ENCODE measurements around the gene POU2F3. TPM values are rescaled to one million over a fixed set of nuclear protein-coding genes. Genes with fewer than 3 reads are reported as not detected.

Gene POU2F3
- total RNA-seq, 1 donor from 2014 or later: not detected

GRCh38 chr11:120230433-120231071 lies 9.4 kb upstream of the POU2F3 start:
- no peak overlapping the region for H3K4me3 Mint-ChIP-seq (ENCODE audit: unreplicated experiment)
- no peaks in the 10 kb centered on the region for H3K36me3 Mint-ChIP-seq (ENCODE audit: unreplicated experiment)
- H3K4me1 Mint-ChIP-seq (ENCODE audit: low read depth, unreplicated experiment): no peaks in the 10 kb centered on the region
- DNase-seq: no peak
- no peak overlapping the region for H3K27ac Mint-ChIP-seq (ENCODE audit: unreplicated experiment)
- no peak for TF ChIP-seq CTCF (IDR thresholded peaks at IDR 0.05; ENCODE audit: partially characterized antibody, unreplicated experiment)
- H3K9me3 Mint-ChIP-seq (ENCODE audit: unreplicated experiment): peaks cover 3% of the 10 kb centered on the region
- peaks cover 18% of the 10 kb centered on the region for H3K27me3 Mint-ChIP-seq (ENCODE audit: unreplicated experiment)

- Mint-ChIP-seq H3K27ac (ENCODE audit: unreplicated experiment) (no peak overlapping the region), H3K9me3 (ENCODE audit: unreplicated experiment) (peaks cover 3% of the 10 kb centered on the region), H3K27me3 (ENCODE audit: unreplicated experiment) (peaks cover 15% of the 10 kb centered on the region), H3K36me3 (ENCODE audit: unreplicated experiment) (no peaks in the 10 kb centered on the region), H3K4me3 (ENCODE audit: unreplicated experiment) (no peak overlapping the region), H3K4me1 (ENCODE audit: low read depth, unreplicated experiment) (no peaks in the 10 kb centered on the region)
- TF ChIP-seq CTCF (IDR thresholded peaks at IDR 0.05; ENCODE audit: partially characterized antibody, unreplicated experiment): no peak
- DNase-seq: no peak
Observed at GRCh38 chr11:120231963-120232362, 8.0 kb upstream of the POU2F3 start.

GRCh38 chr11:120233207-120233803 lies 6.6 kb upstream of the POU2F3 start:
- Mint-ChIP-seq H3K4me3 (ENCODE audit: unreplicated experiment) (no peak overlapping the region), H3K27me3 (ENCODE audit: unreplicated experiment) (peaks cover 15% of the 10 kb centered on the region), H3K27ac (ENCODE audit: unreplicated experiment) (no peak overlapping the region), H3K9me3 (ENCODE audit: unreplicated experiment) (no peaks in the 10 kb centered on the region), H3K36me3 (ENCODE audit: unreplicated experiment) (no peaks in the 10 kb centered on the region), H3K4me1 (ENCODE audit: low read depth, unreplicated experiment) (no peaks in the 10 kb centered on the region)
- no peak for DNase-seq
- no peak for TF ChIP-seq CTCF (IDR thresholded peaks at IDR 0.05; ENCODE audit: partially characterized antibody, unreplicated experiment)

GRCh38 chr11:120235024-120235628 lies 4.8 kb upstream of the POU2F3 start:
- peak; percentile 74 for DNase-seq
- no peaks in the 10 kb centered on the region for H3K4me1 Mint-ChIP-seq (ENCODE audit: low read depth, unreplicated experiment)
- peak; percentile 80 for TF ChIP-seq CTCF (IDR thresholded peaks at IDR 0.05; ENCODE audit: partially characterized antibody, unreplicated experiment)
- peaks cover 24% of the 10 kb centered on the region for H3K27me3 Mint-ChIP-seq (ENCODE audit: unreplicated experiment)
- no peak overlapping the region for H3K4me3 Mint-ChIP-seq (ENCODE audit: unreplicated experiment)
- no peaks in the 10 kb centered on the region for H3K9me3 Mint-ChIP-seq (ENCODE audit: unreplicated experiment)
- no peaks in the 10 kb centered on the region for H3K36me3 Mint-ChIP-seq (ENCODE audit: unreplicated experiment)
- H3K27ac Mint-ChIP-seq (ENCODE audit: unreplicated experiment): no peak overlapping the region

Measured in glutamatergic neuron (in vitro differentiated cells).